T-helper 1 cell treated with Interleukin-12 subunit alpha and Interleukin-12 subunit beta and Interleukin-4 antibody, amounts not matched to agents 30 μg/mL and 1 μg/mL, for 36 hours (primary cell): Measurements from ENCODE around the gene PPFIA1.
"Not testable (repeated sequence)": the region's sequence is repeated elsewhere in the genome, so short reads cannot be mapped to it uniquely, and the experiment has no call there.

Experiments
- H3K27ac Mint-ChIP-seq: one replicate; pipeline ENCODE4 v1.8.0; 2021; ENCODE audit warnings: mild to moderate bottlenecking, mixed read lengths
- H3K27me3 Mint-ChIP-seq: one replicate; pipeline ENCODE4 v1.8.0; 2021; ENCODE audit warnings: low read depth, mixed read lengths
- H3K36me3 Mint-ChIP-seq: one replicate; pipeline ENCODE4 v1.8.0; 2021; ENCODE audit warnings: low read depth, mixed read lengths
- H3K4me1 Mint-ChIP-seq: one replicate; pipeline ENCODE4 v1.8.0; 2021; ENCODE audit warnings: low read depth, mixed read lengths
- H3K4me3 Mint-ChIP-seq: one replicate; pipeline ENCODE4 v1.8.0; 2021; ENCODE audit warnings: mild to moderate bottlenecking, moderate library complexity, mixed read lengths
- H3K9me3 Mint-ChIP-seq: one replicate; pipeline ENCODE4 v1.8.0; 2021; ENCODE audit warnings: mixed read lengths

The PPFIA1 gene

GRCh38 chr11:70243912-70244652 lies 26.4 kb upstream of the PPFIA1 start:
- H3K27me3 Mint-ChIP-seq, result peaks cover 3% of the 10 kb centered on the region

DNA sequence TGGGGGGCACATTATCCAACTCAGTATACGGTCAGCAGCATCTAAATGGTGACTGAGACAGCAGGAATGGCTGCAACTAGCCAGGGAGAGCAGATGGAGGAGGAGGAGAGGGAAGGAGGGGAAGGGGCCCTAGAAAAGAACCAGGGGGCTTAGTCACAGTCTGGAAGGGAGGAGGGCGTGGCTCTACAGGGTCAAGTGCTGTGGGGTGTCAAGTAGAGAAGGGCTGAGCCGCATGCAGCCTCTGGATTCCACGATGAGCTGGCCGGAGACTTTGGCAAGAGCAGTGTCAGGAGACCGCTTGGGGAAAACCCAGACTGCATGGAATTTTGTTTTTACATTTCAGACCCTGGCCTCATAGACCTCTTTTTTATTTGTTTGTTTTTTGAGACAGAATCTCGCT lies 25.8 kb upstream of the PPFIA1 start:
- peaks cover 4% of the 10 kb centered on the region for H3K9me3 Mint-ChIP-seq
- H3K4me1 Mint-ChIP-seq, result no peaks in the 10 kb centered on the region
- H3K4me3 Mint-ChIP-seq, result no peak overlapping the region
- peaks cover under 1% of the 10 kb centered on the region for H3K27me3 Mint-ChIP-seq
- no peak overlapping the region for H3K27ac Mint-ChIP-seq
- no peaks in the 10 kb centered on the region for H3K36me3 Mint-ChIP-seq

More at GRCh38 chr11:70243912-70244652, 26.4 kb upstream of the PPFIA1 start:
- Mint-ChIP-seq H3K4me1 (no peaks in the 10 kb centered on the region), H3K4me3 (no peak overlapping the region), H3K9me3 (peaks cover 4% of the 10 kb centered on the region), H3K27ac (no peak overlapping the region), H3K36me3 (no peaks in the 10 kb centered on the region)

DNA sequence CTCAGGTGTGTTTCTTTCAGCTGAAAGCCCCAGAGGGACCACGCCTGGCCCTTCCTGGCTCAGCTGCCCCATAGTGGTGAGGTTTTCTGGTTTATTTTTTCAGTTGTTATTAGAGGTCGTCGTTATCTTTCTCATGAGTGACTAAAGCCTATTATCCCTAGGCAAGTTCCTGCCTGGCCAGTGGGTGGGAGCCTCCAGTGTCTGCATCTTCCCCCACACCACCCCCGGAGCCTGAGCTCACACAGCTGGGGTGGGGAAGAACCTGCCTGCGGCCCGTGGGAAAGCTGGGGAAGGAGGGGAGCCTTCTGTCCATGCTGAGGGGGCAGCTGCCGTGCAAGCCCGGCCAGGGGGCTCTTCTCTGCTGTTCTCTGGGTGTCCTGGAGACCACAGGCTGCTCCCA lies 24.3 kb upstream of the PPFIA1 start:
- peaks cover 4% of the 10 kb centered on the region for H3K9me3 Mint-ChIP-seq
- H3K4me3 Mint-ChIP-seq, result no peak overlapping the region
- no peaks in the 10 kb centered on the region for H3K36me3 Mint-ChIP-seq
- no peaks in the 10 kb centered on the region for H3K27me3 Mint-ChIP-seq
- H3K27ac Mint-ChIP-seq, result no peak overlapping the region
- H3K4me1 Mint-ChIP-seq, result no peaks in the 10 kb centered on the region

- no peak overlapping the region for H3K27ac Mint-ChIP-seq
- H3K36me3 Mint-ChIP-seq, result no peaks in the 10 kb centered on the region
- peaks cover 4% of the 10 kb centered on the region for H3K9me3 Mint-ChIP-seq
- H3K27me3 Mint-ChIP-seq, result no peaks in the 10 kb centered on the region
- no peak overlapping the region for H3K4me3 Mint-ChIP-seq
- no peaks in the 10 kb centered on the region for H3K4me1 Mint-ChIP-seq
Observed at GRCh38 chr11:70247042-70247709, 23.3 kb upstream of the PPFIA1 start.

GRCh38 chr11:70247710-70248072 lies 22.8 kb upstream of the PPFIA1 start:
- Mint-ChIP-seq H3K4me3 (no peak overlapping the region), H3K27me3 (no peaks in the 10 kb centered on the region), H3K36me3 (no peaks in the 10 kb centered on the region), H3K9me3 (peaks cover 4% of the 10 kb centered on the region), H3K27ac (no peak overlapping the region), H3K4me1 (no peaks in the 10 kb centered on the region)

- H3K36me3 Mint-ChIP-seq, result no peaks in the 10 kb centered on the region
- peaks cover 4% of the 10 kb centered on the region for H3K9me3 Mint-ChIP-seq
- H3K4me3 Mint-ChIP-seq, result no peak overlapping the region
- H3K27ac Mint-ChIP-seq, result no peak overlapping the region
- H3K4me1 Mint-ChIP-seq, result no peaks in the 10 kb centered on the region
- no peaks in the 10 kb centered on the region for H3K27me3 Mint-ChIP-seq
Observed at GRCh38 chr11:70250876-70251658, 19.4 kb upstream of the PPFIA1 start.

DNA sequence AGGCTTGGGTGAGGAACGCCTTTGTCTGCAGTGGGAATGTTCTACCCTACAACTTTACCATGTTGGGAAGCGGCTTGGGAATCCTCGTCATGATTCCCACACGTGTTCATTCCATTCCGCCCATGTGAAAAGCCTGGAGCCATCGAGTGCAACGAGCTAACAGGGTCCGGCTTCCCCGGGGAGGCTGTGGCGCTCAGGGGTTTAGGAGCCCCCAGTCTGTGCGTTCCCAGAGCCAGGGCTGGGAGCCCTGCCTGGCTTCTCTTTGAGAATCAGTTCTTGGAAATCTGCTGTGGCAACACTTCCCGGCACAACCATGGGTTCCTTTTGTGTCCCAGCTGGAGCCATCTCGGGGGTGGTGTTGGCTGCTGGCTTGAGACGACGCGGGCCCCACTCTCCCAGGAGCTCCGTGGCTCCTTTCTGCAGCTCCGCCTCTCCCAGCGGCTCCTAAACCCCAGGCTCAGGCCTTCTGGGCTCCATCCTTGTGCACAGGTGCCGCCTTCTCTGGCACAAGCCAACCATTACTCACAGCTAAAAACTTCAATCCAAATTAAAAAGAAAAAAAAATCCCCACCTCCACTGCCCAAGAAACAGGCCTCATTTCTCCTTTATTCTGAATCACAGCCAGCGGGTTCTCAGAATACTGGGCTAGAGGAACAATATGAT lies 18.7 kb upstream of the PPFIA1 start:
- Mint-ChIP-seq H3K4me3 (no peak overlapping the region), H3K36me3 (no peaks in the 10 kb centered on the region), H3K27ac (no peak overlapping the region), H3K9me3 (peaks cover 3% of the 10 kb centered on the region), H3K4me1 (no peaks in the 10 kb centered on the region), H3K27me3 (no peaks in the 10 kb centered on the region)

- Mint-ChIP-seq H3K9me3 (no peaks in the 10 kb centered on the region), H3K27me3 (no peaks in the 10 kb centered on the region), H3K4me3 (no peak overlapping the region)
Observed at GRCh38 chr11:70252844-70253243, 17.6 kb upstream of the PPFIA1 start.

DNA sequence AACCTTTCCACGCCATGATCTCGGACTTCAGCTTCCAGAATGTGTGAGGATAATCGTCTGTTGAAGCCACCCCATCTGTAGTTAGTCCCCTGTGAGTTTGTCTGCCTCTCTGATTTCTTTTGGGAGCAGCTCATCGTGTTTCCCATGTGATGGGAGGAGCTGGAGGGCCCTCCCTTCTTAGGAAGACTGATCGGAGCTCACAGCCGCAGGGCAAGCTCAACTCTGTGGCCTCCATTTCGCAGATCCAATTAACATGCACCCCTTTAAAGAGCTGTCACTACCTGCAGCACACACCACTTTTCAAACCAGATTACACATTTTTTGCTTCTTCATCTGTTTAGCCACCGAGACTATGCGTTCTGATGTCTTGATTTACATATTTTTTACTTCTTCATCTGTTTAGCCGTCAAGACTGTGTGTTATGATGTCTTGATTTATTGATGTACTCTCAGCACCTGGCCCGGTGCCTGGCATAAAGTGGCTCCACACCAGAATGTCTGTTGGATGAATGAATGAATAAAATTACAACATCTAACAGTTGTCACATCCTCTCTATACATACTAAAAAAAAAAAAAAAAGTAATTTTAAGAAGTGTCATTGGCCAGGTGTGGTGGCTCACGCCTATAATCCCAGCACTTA lies 14.9 kb upstream of the PPFIA1 start:
- no peaks in the 10 kb centered on the region for H3K4me1 Mint-ChIP-seq
- no peak overlapping the region for H3K4me3 Mint-ChIP-seq
- no peaks in the 10 kb centered on the region for H3K9me3 Mint-ChIP-seq
- H3K27me3 Mint-ChIP-seq, result no peaks in the 10 kb centered on the region
- no peak overlapping the region for H3K27ac Mint-ChIP-seq
- H3K36me3 Mint-ChIP-seq, result no peaks in the 10 kb centered on the region

More at GRCh38 chr11:70252844-70253243, 17.6 kb upstream of the PPFIA1 start:
- Mint-ChIP-seq H3K36me3 (no peaks in the 10 kb centered on the region), H3K27ac (no peak overlapping the region), H3K4me1 (no peaks in the 10 kb centered on the region)

DNA sequence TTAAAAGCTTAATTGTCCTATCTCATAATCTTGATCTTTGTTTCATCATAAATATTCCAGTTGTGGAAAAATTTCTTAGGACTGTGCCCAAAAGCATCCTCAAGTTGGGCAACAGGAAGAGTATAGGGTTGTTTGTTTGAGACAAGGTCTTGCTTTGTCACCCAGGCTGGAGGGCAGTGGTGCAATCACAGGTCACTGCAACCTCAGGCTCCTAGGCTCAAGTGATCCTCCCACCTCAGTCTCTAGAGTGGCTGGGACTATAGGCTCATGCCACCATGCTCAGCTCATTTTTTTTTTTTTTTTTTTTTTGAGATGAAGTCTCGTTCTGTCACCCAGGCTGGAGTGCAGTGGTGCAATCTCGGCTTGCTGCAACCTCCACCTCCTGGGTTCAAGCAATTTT lies 11.4 kb upstream of the PPFIA1 start:
- not testable (repeated sequence) for H3K4me3 Mint-ChIP-seq, H3K9me3 Mint-ChIP-seq, H3K27ac Mint-ChIP-seq, H3K36me3 Mint-ChIP-seq, H3K4me1 Mint-ChIP-seq, H3K27me3 Mint-ChIP-seq

GRCh38 chr11:70262951-70263350 lies 7.5 kb upstream of the PPFIA1 start:
- peaks cover 18% of the 10 kb centered on the region for H3K27me3 Mint-ChIP-seq
- H3K9me3 Mint-ChIP-seq, result no peaks in the 10 kb centered on the region
- H3K27ac Mint-ChIP-seq, result no peak overlapping the region
- no peaks in the 10 kb centered on the region for H3K4me1 Mint-ChIP-seq
- H3K4me3 Mint-ChIP-seq, result no peak overlapping the region
- H3K36me3 Mint-ChIP-seq, result no peaks in the 10 kb centered on the region

DNA sequence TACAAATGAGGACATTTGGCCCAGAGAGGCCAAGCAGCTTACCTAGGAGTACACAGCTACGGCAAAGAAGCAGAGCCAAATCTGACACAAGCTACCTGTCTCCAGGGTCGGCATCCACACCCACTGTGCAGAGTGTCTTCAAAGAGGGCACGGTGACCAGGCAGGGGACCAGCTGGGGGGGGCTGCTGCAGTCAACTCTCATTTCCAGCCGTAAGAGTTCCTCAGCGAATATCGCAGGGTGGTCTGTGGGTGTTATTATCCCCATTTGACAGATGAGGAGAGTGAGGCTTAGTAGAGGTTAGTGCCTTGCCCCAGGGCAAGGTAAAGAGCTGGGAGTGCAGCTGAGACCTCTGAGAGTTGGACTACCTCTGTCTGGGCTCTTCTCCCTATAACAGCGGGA lies 7.1 kb upstream of the PPFIA1 start:
- no peaks in the 10 kb centered on the region for H3K4me1 Mint-ChIP-seq
- H3K36me3 Mint-ChIP-seq, result no peaks in the 10 kb centered on the region
- no peaks in the 10 kb centered on the region for H3K9me3 Mint-ChIP-seq
- H3K27ac Mint-ChIP-seq, result no peak overlapping the region
- peaks cover 21% of the 10 kb centered on the region for H3K27me3 Mint-ChIP-seq
- no peak overlapping the region for H3K4me3 Mint-ChIP-seq

- H3K27me3 Mint-ChIP-seq, result peaks cover 33% of the 10 kb centered on the region
- no peaks in the 10 kb centered on the region for H3K36me3 Mint-ChIP-seq
- peaks cover 2% of the 10 kb centered on the region for H3K4me1 Mint-ChIP-seq
- no peak overlapping the region for H3K4me3 Mint-ChIP-seq
- H3K27ac Mint-ChIP-seq, result no peak overlapping the region
- H3K9me3 Mint-ChIP-seq, result no peaks in the 10 kb centered on the region
Observed at GRCh38 chr11:70265341-70265740, 5.1 kb upstream of the PPFIA1 start.

DNA sequence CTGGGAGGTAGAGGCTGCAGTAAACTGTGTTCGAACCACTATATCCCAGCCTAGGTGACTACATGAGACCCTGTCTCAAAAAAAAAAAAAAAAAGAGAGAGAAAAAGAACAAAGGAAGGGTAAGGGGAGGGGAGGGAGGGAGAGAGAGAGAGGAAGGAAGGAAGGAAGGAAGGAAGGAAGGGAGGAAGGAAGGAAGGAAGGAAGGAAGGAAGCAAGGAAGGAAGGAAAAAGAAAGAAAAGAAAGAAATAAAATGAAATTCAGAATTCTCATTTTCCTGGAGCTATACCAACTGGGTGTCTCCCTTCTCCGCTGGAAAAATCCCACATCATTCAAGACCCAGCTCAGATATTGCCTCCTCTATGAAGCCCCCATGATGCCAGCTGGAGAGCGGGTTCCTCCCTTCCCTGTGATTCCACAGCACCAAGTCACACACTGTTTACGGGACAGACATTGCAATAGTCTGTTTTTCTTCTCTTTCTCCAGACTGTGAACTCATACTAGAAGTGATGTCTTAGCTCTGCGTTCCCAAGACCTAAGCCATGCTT lies 3.0 kb upstream of the PPFIA1 start:
- Mint-ChIP-seq H3K36me3 (no peaks in the 10 kb centered on the region), H3K27ac (no peak overlapping the region), H3K4me3 (no peak overlapping the region)

More for the DNA sequence above, 3.0 kb upstream of the PPFIA1 start:
- Mint-ChIP-seq H3K27me3 (peaks cover 33% of the 10 kb centered on the region), H3K9me3 (no peaks in the 10 kb centered on the region), H3K4me1 (peaks cover 10% of the 10 kb centered on the region)
